Measurements from ENCODE around the gene ACTR6. TPM values are rescaled to one million over a fixed set of nuclear protein-coding genes. Genes with fewer than 3 reads are reported as not detected.

Gene ACTR6
- total and polyA plus RNA-seq, 2 donors (not counting 3 experiments of a cell fraction or from before 2014, with no cell fraction given) = 7.5 to 23.2 TPM

DNA sequence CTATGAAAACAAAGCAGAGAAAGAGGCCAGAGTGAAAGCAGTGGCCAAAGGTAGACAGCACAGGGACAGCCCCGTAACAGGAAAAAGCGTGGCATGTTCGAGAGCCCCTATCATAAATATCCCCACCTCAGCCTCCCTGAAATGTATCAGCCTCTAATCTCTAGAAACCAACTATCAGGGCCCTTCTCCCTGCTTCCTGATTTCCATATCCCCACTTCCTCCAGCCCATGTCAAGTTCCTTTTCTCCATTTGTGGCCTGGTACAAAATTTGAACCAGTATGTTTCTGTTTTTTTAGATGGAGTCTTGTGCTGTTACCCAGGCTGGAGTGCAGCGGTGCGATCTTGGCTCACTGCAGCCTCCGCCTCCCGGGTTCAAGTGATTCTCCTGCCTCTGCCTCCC, 49.3 kb downstream of the ACTR6 start:
- POLR2A ChIA-PET = no interaction called here
- CTCF ChIA-PET = interaction anchor here (1.2 kb wide), 1 partner anchor 155 kb away, joined by 4 read pairs; no protein-coding TSS in a partner anchor
- no peaks in the 10 kb centered on the region for H3K9me3 ChIP-seq (replicated peaks; ENCODE audit: control insufficient read depth, insufficient read depth, low read length)
- H2AFZ ChIP-seq (ENCODE audit: low read depth, low read length) = no peak overlapping the region
- intact Hi-C loops (cut with micrococcal nuclease) = no loop called here
- FAIRE-seq (no peak), DNase-seq (ENCODE audit: low read depth, low spot score) (no peak)
- H3K4me3 ChIP-seq (replicated peaks in 1 of 3; ENCODE audit: insufficient read depth in 1 of 3, low read depth in 1 of 3, low read length in 3 of 3) = no peak overlapping the region
- H3K9ac ChIP-seq (replicated peaks; ENCODE audit: extremely low read depth, insufficient read depth, low read length) = no peak overlapping the region
- H3K27me3 ChIP-seq (ENCODE audit: control insufficient read depth in 2 of 2, insufficient read depth in 2 of 2, low read length in 2 of 2) = no peaks in the 10 kb centered on the region
- no TSS peak for BruUV-seq (replicated peaks)
- no peaks in the 10 kb centered on the region for H4K20me1 ChIP-seq (replicated peaks; ENCODE audit: control insufficient read depth, extremely low read depth, insufficient read depth, low read length)
- TF ChIP-seq POLR2AphosphoS5 (IDR thresholded peaks at IDR 0.05; ENCODE audit: insufficient read depth, low read depth, low read length) = no peak
- TF ChIP-seq, protein P1, sequence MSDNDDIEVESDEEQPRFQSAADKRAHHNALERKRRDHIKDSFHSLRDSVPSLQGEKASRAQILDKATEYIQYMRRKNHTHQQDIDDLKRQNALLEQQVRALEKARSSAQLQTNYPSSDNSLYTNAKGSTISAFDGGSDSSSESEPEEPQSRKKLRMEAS (IDR thresholded peaks at IDR 0.05; ENCODE audit: insufficient read depth, insufficient read length) = no peak
- no peak for TF ChIP-seq GATA2 (IDR thresholded peaks at IDR 0.05; ENCODE audit: insufficient read depth, insufficient read length, low read depth, low read length)
- TF ChIP-seq FOS (IDR thresholded peaks at IDR 0.05; ENCODE audit: borderline replicate concordance, insufficient read depth, low read length) = no peak
- TF ChIP-seq POLR2A (IDR thresholded peaks at IDR 0.05; ENCODE audit: low read depth, low read length) = no peak
- TF ChIP-seq JUN (IDR thresholded peaks at IDR 0.05; ENCODE audit: borderline replicate concordance, insufficient read depth, insufficient read length, low read depth) = no peak
- no peak for TF ChIP-seq EZH2 (IDR thresholded peaks at IDR 0.05; ENCODE audit: borderline replicate concordance, low read depth, low read length, severe bottlenecking)
- TF ChIP-seq, protein P2, sequence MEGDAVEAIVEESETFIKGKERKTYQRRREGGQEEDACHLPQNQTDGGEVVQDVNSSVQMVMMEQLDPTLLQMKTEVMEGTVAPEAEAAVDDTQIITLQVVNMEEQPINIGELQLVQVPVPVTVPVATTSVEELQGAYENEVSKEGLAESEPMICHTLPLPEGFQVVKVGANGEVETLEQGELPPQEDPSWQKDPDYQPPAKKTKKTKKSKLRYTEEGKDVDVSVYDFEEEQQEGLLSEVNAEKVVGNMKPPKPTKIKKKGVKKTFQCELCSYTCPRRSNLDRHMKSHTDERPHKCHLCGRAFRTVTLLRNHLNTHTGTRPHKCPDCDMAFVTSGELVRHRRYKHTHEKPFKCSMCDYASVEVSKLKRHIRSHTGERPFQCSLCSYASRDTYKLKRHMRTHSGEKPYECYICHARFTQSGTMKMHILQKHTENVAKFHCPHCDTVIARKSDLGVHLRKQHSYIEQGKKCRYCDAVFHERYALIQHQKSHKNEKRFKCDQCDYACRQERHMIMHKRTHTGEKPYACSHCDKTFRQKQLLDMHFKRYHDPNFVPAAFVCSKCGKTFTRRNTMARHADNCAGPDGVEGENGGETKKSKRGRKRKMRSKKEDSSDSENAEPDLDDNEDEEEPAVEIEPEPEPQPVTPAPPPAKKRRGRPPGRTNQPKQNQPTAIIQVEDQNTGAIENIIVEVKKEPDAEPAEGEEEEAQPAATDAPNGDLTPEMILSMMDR (IDR thresholded peaks at IDR 0.05; ENCODE audit: extremely low read depth in 1 of 2, insufficient read depth in 1 of 2, low read depth in 1 of 2, low read length in 2 of 2) = no peak
- TF ChIP-seq MYC (IDR thresholded peaks at IDR 0.05; ENCODE audit: low read depth, low read length) = no peak
- H3K36me3 ChIP-seq (ENCODE audit: control insufficient read depth in 2 of 2, extremely low read depth in 1 of 2, insufficient read depth in 2 of 2, low read length in 2 of 2) = no peaks in the 10 kb centered on the region
- no peak overlapping the region for H3K27ac ChIP-seq (ENCODE audit: insufficient read depth, low read depth, low read length)
- H3K9me1 ChIP-seq (replicated peaks; ENCODE audit: control insufficient read depth, extremely low read depth, insufficient read depth, low read length) = no peaks in the 10 kb centered on the region
- H3K4me2 ChIP-seq (ENCODE audit: insufficient read depth, low read length) = no peak overlapping the region
- no peaks in the 10 kb centered on the region for H3K79me2 ChIP-seq (ENCODE audit: control insufficient read depth, insufficient read depth, low read length)
- H3K4me1 ChIP-seq (ENCODE audit: control insufficient read depth, extremely low read depth, insufficient read depth, low read length) = no peaks in the 10 kb centered on the region
- dilution Hi-C loops (cut with MboI; ENCODE audit: extremely low pct_ligation_motif_present, low sequenced_read_pairs) = no loop called here

Data from endothelial cell of umbilical vein (primary cell).